ENCODE measurements around the gene STIM1.

DNA sequence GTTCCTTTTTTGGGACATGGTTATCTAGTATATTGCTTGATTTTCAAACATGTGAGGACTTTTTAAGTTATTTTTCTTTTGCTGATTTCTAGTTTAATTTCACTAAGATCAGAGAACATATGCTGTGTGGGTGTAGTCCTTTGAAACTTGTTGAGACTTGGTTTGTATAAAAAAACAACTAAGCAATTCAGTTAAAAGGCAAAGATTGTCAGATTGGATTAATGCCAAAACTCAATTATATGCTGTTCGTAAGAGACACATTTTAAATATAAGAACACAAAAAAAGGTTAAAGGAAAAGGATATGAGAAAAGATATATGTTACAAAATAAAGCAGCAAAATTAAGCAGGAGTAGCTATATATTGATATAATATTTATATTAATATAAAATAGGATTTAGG is 221.3 kb downstream of the STIM1 start:
- TF ChIP-seq ZNF70 (CRISPR knock-in tag; IDR thresholded peaks at IDR 0.05) (no peak), TCF4 (CRISPR knock-in tag; IDR thresholded peaks at IDR 0.05; ENCODE audit: borderline replicate concordance) (no peak), ISL1 (CRISPR knock-in tag; IDR thresholded peaks at IDR 0.05) (no peak), ZFP30 (CRISPR knock-in tag; IDR thresholded peaks at IDR 0.05) (no peak)

All from SK-N-SH treated with all-trans-retinoic acid at 6 μM for 48 hours (cell line).